Measurements from ENCODE around the gene MYBPC2.

The MYBPC2 gene

GRCh38 chr19:50478901-50479715, 46.4 kb downstream of the MYBPC2 start:
- DNase-seq (ENCODE audit: low spot score), result no peak

- DNase-seq (ENCODE audit: low spot score), result no peak
These were observed 47.1 kb downstream of the MYBPC2 start for GRCh38 chr19:50479761-50480251.

GRCh38 chr19:50480281-50481111, 47.8 kb downstream of the MYBPC2 start:
- no peak for DNase-seq (ENCODE audit: low spot score)

GRCh38 chr19:50481351-50482149, 48.9 kb downstream of the MYBPC2 start:
- no peak for DNase-seq (ENCODE audit: low spot score)

GRCh38 chr19:50482271-50482855, 49.7 kb downstream of the MYBPC2 start:
- no peak for DNase-seq (ENCODE audit: low spot score)

- no peak for DNase-seq (ENCODE audit: low spot score)
These were observed 50.2 kb downstream of the MYBPC2 start for GRCh38 chr19:50482916-50483315.

GRCh38 chr19:50485284-50485955, 52.7 kb downstream of the MYBPC2 start:
- DNase-seq (ENCODE audit: low spot score), result no peak

- no peak for DNase-seq (ENCODE audit: low spot score)
These were observed 54.3 kb downstream of the MYBPC2 start for GRCh38 chr19:50486823-50487515.

- no peak for DNase-seq (ENCODE audit: low spot score)
These were observed 55.9 kb downstream of the MYBPC2 start for GRCh38 chr19:50488389-50489194.

GRCh38 chr19:50489461-50490011, 56.8 kb downstream of the MYBPC2 start:
- DNase-seq (ENCODE audit: low spot score), result peak; percentile 34

- no peak for DNase-seq (ENCODE audit: low spot score)
These were observed 57.7 kb downstream of the MYBPC2 start for GRCh38 chr19:50490411-50490811.

- DNase-seq (ENCODE audit: low spot score), result no peak
These were observed 58.3 kb downstream of the MYBPC2 start for GRCh38 chr19:50490991-50491472.

- DNase-seq (ENCODE audit: low spot score), result no peak
These were observed 59.8 kb downstream of the MYBPC2 start for GRCh38 chr19:50492303-50493052.

- no peak for DNase-seq (ENCODE audit: low spot score)
These were observed 60.5 kb downstream of the MYBPC2 start for GRCh38 chr19:50493171-50493570.

GRCh38 chr19:50494186-50495019, 61.7 kb downstream of the MYBPC2 start:
- no peak for DNase-seq (ENCODE audit: low spot score)

GRCh38 chr19:50495020-50495531, 62.4 kb downstream of the MYBPC2 start:
- DNase-seq (ENCODE audit: low spot score), result no peak

Data from SK-N-DZ (cell line).